ENCODE measurements around the gene DSPP.

The DSPP gene

DNA sequence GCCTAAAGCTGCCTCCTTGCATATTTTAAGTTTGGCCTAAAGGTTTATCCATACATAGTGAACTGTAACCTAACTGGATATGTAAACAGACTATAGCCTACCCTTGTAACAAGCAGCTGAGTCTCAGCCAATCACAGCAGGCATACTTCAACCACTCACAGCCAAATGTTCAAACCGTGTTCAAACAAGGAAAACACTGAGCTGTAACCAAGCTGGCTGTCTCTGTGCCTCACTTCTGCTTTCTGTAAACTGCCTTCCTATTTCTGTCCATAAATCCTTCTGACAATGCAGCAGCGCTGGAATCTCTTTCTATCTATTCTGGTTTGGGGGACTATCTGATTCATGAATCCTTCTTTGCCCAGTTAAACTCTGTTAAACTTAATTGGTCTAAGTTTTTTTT, 16.4 kb downstream of the DSPP start:
- no peak for TF ChIP-seq CTCF (IDR thresholded peaks at IDR 0.05; ENCODE audit: low read depth, low read length)
- no peak for DNase-seq (ENCODE audit: extremely low read depth, low read depth)

- TF ChIP-seq CTCF (IDR thresholded peaks at IDR 0.05; ENCODE audit: low read depth, low read length) = no peak
- no peak for DNase-seq (ENCODE audit: extremely low read depth, low read depth)
Measured at GRCh38 chr4:87631668-87632067, 23.3 kb downstream of the DSPP start.

DNA sequence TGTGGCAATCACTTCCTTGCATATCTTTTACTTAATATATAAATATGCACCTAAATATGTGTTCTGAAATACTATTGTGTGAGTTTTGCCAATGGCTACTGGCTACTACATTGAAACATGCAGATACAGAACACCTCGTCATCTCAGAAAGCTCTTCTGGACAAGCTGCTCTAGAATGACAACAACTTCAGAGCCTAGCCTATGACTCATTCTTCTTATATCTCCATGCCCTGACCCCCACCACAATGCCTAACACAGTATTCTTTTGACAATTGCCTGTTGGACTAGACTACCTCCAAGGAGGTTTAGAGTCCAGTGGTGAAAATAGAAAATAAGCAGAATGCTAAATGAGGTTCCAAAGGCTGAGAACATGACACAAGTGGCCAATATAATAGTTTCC, 24.1 kb downstream of the DSPP start:
- TF ChIP-seq CTCF (IDR thresholded peaks at IDR 0.05; ENCODE audit: low read depth, low read length) = no peak
- no peak for DNase-seq (ENCODE audit: extremely low read depth, low read depth)

- TF ChIP-seq CTCF (IDR thresholded peaks at IDR 0.05; ENCODE audit: low read depth, low read length) = no peak
- DNase-seq (ENCODE audit: extremely low read depth, low read depth) = no peak
Measured at GRCh38 chr4:87633243-87633642, 24.9 kb downstream of the DSPP start.

DNA sequence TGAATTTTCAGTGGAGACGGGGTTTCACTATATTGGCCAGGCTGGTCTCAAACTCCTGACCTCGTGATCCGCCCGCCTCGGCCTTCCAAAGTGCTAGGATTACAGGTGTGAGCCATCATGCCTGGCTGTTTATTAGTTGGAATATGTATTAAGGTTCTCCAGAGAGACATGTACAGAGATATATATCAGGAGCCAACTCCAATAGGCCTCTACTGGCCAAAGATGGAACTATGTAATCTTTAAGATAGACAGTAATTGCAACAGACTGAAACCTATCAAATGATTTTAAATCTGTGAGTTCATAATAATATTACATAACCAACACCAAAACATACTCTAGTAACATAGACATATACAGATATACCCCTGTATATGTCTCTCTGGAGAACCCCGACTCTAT, 36.0 kb downstream of the DSPP start:
- no peak for DNase-seq (ENCODE audit: extremely low read depth, low read depth)
- TF ChIP-seq CTCF (IDR thresholded peaks at IDR 0.05; ENCODE audit: low read depth, low read length) = no peak

DNA sequence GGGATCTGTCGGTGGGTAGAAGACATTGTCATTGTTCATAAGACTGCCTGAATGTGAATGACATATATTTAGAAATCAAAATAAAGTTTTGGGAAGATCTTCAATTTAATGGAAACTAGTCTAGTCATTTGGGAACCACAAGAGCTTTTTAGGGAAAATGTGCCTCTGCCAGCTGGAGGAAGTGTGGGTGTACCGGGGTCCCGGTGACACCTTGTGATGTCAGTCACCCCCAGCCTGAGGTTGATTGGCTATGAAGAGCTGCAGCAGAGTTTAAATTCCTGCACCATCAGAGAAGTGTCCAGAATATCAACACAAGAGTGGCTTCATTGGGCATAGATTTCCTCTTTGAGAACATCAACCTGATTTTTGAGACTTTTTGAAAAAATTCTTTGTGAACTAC, 41.7 kb downstream of the DSPP start, which contains the start of gene DMP1:
TSS of gene DMP1 (plus strand) at position 301 of the 400 bp plus-strand sequence. CDS start 6,213 bp downstream, outside the sequence.
- no peak for TF ChIP-seq CTCF (IDR thresholded peaks at IDR 0.05; ENCODE audit: low read depth, low read length)
- DNase-seq (ENCODE audit: extremely low read depth, low read depth) = no peak

- no peak for TF ChIP-seq CTCF (IDR thresholded peaks at IDR 0.05; ENCODE audit: low read depth, low read length)
- DNase-seq (ENCODE audit: extremely low read depth, low read depth) = no peak
Measured at GRCh38 chr4:87650938-87651337, 42.6 kb downstream of the DSPP start.
